DMS 273 treated with DMSO at 0.1 percent for 48 hours (cell line): Measurements from ENCODE around the gene CARMIL3.
"Not testable (repeated sequence)": the region's sequence is repeated elsewhere in the genome, so short reads cannot be mapped to it uniquely, and the experiment has no call there.

Experiments
- DNase-seq: peaks from one replicate; lab custom pipeline; 2025; lab: John Stamatoyannopoulos, UW

Gene CARMIL3

DNA sequence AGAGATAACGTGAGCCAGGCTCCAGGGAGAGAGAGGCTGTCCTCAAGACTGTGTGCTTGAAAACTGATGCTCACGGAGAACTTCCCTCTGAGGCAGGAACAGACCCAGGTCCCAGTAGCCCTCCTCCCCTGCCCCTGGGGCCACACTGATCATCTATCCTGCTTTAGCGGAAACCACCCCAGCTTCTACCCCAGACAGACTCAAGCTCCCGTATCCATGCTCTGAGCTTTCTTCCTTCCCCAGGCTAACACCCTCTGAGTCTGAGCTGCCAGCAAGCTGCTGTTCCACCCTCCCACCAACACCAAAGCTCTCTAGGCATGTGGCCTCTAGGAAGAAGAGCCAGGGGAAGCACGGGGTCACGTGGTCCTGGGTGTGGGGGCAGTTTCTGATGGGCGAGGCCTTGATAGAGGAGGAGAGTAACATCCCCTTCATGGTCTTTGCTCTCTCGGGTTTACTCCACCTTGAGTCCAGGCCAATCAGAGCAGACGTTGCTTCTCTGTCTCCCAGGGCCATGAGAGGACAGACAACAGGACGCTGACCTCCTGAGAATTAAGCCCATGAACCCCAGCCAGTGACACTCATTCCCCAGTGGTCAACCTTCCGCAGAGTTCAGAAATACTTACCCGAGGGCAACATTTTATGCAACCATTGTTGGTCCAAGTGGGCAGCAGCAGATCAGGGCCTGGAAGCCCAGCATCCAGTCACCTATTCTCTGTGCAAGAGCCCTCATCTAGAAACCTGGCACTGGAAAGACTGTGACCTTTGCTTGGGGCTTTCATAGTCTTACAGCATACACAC lies 43.7 kb downstream of the CARMIL3 start:
- no peak for DNase-seq

DNA sequence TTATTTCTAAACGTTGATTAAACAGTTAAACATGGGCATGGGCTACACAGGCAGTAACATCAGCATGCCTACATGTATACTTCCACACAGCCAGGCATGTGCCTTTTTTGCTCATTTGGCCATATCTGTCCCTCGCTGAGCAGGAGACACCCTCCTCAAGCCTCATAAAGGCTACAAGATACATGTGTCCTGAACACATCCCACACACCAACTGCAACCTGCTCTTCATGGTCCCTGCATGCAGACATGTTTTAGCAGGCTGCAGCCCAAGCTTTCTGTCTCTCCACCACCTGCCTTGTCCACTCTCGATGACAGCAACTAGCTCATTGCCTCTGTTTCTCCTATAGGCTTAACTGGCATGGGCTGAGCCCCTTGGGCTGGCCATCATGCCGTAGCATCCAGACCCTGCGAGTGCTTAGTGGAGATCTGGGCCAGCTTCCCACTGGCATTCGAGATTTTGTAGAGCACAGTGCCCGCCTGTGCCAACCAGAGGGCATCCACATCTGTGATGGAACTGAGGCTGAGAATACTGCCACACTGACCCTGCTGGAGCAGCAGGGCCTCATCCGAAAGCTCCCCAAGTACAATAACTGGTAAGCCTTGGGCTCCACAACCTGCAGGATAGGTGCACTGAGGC lies 44.9 kb downstream of the CARMIL3 start:
- DNase-seq = no peak

DNA sequence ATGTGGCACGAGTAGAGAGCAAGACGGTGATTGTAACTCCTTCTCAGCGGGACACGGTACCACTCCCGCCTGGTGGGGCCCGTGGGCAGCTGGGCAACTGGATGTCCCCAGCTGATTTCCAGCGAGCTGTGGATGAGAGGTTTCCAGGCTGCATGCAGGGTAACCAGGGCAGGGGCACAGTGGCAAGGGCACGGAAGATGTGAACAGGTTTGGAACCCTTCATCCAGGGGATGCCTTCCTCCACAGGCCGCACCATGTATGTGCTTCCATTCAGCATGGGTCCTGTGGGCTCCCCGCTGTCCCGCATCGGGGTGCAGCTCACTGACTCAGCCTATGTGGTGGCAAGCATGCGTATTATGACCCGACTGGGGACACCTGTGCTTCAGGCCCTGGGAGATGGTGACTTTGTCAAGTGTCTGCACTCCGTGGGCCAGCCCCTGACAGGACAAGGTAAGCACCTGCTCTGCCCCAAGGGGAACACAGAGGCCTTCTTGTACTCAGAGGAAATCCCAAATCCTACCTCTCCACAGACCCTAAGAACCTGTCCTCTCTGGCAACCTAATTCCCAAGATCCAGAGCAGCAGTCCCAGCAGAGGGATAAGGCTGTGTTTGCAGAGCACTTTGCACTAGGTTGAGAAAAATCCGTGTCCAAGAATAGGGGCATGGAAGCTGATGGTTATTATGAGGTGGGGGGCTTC lies 46.6 kb downstream of the CARMIL3 start:
- DNase-seq = no peak

DNA sequence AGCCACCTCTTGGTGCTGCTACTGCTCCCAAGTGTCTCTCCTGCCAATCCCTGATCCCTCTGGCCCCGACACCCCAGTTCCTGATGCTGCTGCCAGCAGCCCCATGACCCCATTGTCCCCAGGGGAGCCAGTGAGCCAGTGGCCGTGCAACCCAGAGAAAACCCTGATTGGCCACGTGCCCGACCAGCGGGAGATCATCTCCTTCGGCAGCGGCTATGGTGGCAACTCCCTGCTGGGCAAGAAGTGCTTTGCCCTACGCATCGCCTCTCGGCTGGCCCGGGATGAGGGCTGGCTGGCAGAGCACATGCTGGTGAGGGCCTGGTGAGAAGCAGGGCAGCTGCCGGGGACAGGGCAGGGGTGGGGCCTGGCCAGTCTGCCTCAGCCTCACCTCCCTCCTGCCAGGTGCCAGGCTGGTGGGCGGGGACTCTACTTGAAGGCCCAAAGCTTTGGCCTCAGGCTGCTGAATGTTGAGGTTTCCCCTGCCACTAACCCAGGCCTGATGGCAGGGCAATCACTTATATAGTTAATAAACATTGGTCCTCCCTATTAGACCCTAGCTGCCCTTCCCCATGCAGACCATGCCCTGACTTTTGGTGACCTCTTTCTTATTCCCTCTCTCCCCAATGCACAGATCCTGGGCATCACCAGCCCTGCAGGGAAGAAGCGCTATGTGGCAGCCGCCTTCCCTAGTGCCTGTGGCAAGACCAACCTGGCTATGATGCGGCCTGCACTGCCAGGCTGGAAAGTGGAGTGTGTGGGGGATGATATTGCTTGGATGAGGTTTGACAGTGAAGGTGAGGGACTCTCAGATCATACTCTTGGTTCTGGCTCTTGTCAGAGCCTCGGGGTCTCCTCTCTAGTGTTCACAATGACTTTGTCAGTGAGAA lies 47.4 kb downstream of the CARMIL3 start:
- no peak for DNase-seq

DNA sequence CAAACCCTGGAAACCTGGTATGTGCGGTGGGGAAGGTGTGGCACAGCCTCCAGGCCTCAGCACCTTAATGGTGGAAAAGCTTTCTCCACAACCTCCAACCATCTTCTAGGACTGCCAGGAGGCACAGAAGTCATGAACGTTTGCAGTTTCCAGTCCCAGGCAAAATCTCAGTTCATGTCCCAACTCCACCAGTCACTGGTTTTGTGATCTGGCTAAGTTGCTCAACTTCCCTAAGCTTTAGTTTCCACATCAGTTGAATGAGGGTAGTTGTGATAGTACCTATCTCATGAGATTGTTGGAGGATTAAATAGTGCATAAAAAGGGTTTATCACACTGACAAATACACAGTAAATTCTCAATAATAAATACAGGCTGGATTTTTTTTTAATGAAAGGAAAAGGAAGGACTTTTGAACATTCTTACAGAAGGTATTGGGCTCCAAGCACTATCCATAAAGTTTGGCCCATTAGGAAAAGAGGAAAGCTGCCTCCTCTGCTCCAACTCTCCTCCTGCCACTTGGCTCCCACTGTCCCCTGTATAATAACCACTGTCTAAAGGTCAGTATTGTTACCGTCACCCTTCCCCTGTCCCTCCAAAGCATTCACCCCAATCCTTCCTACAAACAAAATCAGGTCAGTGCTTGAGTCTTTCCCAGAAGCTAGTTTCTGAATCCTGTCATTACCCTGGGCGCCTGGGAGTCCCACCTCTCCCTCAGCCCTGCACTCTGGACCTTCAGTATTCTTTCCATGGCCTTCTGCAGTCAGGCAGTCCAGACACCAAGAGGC lies 48.6 kb downstream of the CARMIL3 start:
- DNase-seq = no peak

DNA sequence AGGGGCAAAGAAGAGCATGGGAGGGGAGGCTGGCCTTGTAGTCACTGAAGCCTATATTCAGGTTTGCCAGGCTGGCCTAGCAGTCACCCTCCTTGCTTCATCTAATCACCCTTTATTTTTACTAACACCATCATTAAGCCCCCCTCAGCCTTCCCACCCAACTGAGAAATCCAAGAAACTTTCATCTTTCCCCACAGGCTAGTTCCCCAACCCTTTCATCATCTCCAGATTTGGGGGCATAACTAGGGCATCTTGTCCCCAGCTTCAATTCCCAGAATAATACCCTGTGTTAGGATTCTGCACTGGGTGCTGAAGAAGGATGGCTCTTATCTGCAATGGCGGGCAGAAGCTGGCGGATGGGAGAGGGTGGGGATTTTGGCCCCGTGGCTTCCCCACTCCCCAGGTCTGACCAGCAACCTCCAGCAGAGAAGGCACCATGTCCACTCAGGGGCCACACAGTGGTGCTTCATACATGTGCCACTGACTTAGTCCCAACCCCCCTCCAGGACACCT lies 49.2 kb downstream of the CARMIL3 start:
- no peak for DNase-seq

DNA sequence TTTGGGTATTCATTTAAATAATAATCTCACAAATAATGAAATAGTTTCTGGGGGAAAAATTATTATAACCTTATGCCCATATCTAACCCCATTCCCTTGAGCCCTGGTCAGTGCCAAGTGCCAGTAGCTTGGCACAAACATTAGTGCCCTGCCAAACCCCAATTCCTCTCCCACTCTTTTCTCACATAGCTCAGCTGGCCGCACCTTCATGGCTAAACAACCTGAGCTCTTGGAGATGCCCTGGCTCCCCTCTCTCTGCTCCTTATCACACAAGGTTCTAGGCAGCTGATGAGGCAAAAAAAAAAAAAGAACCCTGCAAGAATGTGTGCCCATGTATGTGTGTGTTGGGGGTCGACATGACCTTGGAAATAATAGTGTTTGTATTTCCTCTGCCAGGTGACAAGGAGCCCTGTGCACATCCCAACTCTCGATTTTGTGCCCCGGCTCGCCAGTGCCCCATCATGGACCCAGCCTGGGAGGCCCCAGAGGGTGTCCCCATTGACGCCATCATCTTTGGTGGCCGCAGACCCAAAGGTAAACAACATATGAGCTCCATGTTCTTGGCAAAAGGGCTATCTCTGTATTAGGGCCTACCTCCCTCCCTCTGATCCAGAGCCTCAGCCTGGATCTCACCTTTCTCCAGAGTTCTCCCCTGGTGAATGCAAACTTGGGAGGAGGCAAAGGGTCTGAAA lies 50.7 kb downstream of the CARMIL3 start:
- no peak for DNase-seq

DNA sequence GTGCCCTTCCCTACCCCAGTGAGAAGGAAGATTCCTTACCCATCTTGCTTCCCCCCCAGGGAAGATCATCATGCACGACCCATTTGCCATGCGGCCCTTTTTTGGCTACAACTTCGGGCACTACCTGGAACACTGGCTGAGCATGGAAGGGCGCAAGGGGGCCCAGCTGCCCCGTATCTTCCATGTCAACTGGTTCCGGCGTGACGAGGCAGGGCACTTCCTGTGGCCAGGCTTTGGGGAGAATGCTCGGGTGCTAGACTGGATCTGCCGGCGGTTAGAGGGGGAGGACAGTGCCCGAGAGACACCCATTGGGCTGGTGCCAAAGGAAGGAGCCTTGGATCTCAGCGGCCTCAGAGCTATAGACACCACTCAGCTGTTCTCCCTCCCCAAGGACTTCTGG lies 51.6 kb downstream of the CARMIL3 start:
- no peak for DNase-seq

DNA sequence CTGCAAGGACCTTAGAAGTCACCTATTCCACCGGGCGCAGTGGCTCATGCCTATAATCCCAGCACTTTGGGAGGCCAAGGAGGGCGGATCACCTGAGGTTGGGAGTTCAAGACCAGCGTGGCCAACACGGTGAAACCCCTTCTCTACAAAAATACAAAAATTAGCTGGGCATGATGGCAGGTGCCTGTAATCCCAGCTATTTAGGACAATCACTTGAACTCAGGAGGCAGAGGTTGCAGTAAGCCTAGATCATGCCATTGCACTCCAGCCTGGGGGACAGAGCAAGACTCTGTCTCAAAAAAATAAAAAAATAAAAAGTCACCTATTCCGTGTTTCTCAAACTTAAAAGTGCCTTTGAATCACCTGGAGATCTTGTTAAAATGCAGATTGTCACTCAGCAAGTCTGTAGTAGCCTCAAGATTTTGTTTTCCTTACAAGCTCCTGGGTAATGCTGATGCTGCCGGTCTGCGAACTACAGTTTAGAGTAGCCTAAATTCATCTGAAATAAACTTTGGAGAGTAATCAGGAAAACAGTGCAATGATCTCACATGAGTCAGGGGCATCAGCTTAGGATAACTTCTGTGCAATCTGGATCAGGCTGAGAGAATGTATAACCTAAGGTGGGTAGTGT lies 53.9 kb downstream of the CARMIL3 start:
- not testable (repeated sequence) for DNase-seq

DNA sequence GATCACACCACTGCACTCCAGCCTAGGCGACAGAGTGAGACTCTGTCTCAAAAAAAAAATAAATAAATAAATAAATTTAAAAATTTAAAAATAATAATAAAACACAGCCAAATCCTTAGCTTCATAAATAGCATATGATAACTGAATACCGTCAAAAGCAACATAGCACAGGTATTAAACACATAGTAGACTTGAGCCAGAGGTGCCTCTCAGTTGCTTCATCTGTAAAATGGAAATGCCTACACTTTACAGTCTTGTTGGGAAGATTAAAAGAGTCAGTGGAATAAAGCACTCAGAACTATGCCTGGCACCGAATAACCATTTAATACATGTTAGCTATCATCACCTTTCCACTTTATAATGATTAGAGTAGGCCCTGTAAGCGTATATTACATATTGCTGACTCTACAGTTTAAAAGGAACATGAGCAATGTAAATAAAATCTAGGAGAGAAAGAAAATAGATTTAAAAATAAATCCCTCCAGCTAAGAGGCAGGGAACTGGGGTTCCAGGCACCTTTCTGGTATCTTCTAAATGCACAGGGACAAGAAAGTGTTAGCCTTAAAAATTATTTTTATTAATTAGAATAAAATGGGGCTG lies 55.0 kb downstream of the CARMIL3 start:
- no peak for DNase-seq

DNA sequence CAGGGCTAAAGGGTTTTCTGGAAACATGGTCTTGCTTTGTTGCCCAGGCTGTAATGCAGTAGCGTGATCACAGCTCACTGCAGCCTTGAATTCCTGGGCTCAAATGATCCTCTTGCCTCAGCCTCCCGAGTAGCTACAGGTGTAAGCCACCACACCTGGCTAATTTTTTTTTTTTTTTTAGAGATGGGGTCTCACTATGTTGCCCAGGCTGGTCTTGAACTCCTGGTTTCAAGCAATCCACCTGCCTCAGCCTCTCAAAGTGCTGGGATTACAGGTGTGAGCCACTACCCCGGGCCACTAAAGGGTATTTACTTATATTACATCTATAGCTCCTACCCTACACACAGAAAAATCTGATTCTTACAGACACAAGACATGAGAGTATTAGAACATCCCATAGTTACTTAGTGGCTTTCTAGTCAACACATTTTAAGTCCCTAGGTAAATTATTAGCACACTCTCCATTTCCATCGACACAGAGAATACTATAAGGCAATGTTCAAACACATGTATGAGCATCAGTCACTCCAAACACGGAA lies 56.6 kb downstream of the CARMIL3 start:
- DNase-seq = no peak

DNA sequence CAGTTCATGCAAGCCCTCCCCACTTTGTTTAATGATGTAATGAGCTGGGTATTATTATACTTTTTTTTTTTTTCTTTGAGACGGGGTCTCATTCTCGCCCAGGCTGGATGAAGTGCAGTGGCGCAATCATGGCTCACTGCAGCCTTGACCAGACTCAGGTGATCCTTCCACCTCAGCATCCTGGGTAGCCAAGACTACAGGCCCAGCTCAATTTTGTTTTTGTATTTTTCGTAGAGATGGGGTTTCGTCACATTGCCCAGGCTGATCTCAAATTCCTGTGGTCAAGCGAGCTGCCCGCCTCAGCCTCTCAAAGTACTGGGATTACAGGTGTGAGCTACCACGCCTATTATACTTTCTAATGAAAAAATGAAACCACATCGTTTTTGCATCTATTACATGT lies 58.3 kb downstream of the CARMIL3 start:
- no peak for DNase-seq

DNA sequence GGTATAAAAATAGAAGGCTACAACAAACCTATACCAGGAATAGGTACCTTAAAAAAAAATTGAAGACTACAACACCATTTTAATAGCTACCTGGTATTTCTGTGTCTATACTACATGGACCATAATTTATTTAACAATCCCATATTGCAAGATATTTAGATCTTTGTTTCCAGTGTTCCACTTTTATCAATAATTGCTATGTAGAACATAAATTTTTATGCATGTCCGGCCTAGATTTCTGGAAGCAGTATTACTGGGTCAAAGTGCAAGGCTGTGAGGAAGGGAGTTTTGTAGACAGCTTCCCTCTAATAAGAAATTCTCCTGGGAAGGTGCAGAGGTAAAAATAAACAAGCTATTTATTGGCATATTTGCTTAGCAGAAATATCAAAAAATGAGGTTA lies 58.7 kb downstream of the CARMIL3 start:
- no peak for DNase-seq

DNA sequence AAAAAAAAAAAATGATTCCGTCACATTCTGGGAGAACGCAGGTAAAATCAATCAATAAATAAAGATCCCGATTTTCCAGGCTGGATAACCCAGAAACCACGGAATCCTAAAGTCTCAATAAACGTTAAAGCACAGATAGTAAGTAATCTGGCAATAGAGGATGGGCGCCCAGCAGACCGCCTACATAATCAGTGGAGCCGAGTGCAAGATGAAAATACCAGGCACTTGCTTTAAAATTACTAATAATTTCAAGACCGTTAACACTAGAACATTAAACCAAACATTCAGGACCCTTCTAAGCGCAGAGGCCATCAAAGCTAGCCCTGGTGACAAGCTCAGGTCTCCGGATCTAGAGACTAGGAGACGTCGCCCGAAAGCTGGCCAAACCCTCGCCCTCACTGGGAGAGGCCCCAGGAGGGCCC lies 61.6 kb downstream of the CARMIL3 start:
- no peak for DNase-seq

DNA sequence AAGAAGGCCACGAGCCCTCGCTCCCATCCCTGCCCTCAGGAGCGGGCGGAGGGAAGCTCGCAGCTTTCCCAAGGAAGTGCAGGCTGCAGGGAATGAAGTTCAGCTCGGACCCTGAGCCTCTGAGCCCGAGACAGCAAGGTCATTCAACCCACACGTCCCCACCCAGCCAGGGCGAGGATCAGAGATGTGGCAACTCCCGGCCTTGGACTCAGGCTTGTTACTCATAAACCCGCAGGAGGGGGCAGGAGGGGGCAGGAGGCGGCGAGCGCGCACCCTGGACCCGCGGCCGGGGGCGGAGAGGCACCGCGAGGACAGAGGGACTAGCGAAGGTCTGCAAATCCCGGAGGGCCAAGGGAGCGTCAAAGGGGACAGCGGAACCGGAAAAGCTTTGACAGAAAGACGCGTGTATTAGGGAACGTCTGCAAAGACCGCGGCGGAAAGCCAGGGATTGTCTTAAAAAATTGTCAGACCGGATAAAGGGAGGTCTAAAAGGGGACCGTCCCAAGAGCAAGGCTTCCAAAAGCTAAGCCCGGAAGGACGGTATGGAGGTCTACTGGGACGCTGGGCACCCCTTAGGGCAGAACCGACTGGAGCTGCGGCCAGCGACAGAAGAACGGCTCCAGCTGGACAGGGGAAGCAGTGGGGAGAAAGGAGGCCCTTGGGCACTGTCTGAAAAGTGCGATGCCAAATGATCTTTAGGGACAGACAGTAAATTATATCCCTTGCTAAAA lies 62.2 kb downstream of the CARMIL3 start:
- DNase-seq = peak; percentile 89

DNA sequence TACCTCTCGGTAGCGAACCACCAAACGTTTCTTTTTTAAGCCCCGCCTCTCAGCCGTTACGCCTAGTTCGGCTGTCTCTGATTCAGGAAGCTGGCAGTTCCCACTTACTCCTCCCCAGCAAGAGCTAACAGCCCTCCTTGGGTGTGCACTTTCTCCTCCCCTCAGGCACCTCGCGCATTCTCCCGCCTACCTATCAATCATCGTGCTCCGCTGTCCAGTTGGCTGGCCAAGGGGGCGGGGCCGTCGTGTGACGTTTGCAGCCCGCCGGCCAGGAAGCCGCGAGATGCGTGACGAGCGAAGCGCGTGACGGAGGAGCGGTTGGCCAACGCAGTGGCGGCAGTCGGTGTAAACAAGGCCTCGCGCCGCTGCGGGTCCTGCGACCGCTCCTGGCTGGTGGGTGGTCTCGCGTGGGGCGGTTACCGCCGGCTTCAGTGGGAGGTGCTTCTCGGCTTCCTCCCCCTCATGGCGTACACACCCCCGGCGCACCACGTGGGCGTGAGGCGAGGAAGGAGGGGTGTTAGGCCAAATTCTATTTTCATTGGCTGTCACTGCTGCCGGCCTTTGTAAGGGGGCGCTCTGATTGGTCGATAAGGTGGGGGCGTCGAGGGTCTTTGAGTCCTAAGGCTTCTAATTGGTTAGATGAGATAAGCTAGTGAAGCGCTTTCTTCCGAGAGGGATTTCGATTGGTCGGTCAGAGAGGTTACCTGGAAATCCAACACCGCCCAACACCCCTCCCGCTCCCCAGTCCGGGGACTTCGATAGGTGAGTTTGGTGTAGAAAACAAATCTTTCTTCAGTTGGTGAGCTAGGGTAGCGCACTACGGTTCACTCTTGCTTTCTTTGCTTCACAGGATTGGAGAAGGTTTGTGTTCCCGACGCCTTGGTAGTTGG lies 63.0 kb downstream of the CARMIL3 start, which contains the start of the genes DCAF11 and NRL:
Gene DCAF11, plus strand, starts transcription at position 246 of the 890 bp plus-strand sequence. CDS start 818 bp downstream, outside the sequence.
Gene NRL, minus strand, starts transcription at position 418 of the 890 bp plus-strand sequence. CDS start 32,101 bp downstream, outside the sequence.
- DNase-seq = peak; percentile 99
